H9 (cell line): ENCODE measurements around the gene WDR4. TPM values are rescaled to one million over a fixed set of nuclear protein-coding genes. Genes with fewer than 3 reads are reported as not detected.

Experiments used
- DNase-seq: peaks from one replicate; pipeline ENCODE4 v3.0.0-alpha.2; 2017
- H2AFZ ChIP-seq: one replicate; pipeline ENCODE4 v1.6.1; 2013; ENCODE audit warnings: mild to moderate bottlenecking, low read length, control low read depth, moderate library complexity
- H2AK5ac ChIP-seq: 2 replicates; pipeline ENCODE4 v1.6.1; 2013; ENCODE audit warnings: low read length, control low read depth, mixed read lengths; ENCODE audit not compliant: insufficient read length
- H2BK120ac ChIP-seq: one replicate; pipeline ENCODE4 v1.6.1; 2013; ENCODE audit warnings: low read depth, mild to moderate bottlenecking, low read length, control low read depth, inconsistent platforms; ENCODE audit not compliant: poor library complexity, severe bottlenecking
- H2BK12ac ChIP-seq: 2 replicates; pipeline ENCODE4 v1.6.1; 2013; ENCODE audit warnings: low read length, control low read depth, mixed read lengths, low read depth; ENCODE audit not compliant: insufficient read length
- H2BK15ac ChIP-seq: 2 replicates; pipeline ENCODE4 v1.6.1; 2013; ENCODE audit warnings: low read depth, low read length, control low read depth
- H2BK20ac ChIP-seq: one replicate; pipeline ENCODE4 v1.6.1; 2013; ENCODE audit warnings: low read depth, mild to moderate bottlenecking, low read length, control low read depth, inconsistent platforms; ENCODE audit not compliant: poor library complexity, severe bottlenecking
- H2BK5ac ChIP-seq: 2 replicates; pipeline ENCODE4 v1.6.1; 2013; ENCODE audit warnings: low read length, control low read depth, mixed read lengths; ENCODE audit not compliant: insufficient read length
- H3K14ac ChIP-seq: 2 replicates; pipeline ENCODE4 v1.6.1; 2013; ENCODE audit warnings: low read length, control low read depth; ENCODE audit not compliant: insufficient read depth
- H3K18ac ChIP-seq: 2 replicates; pipeline ENCODE4 v1.6.1; 2013; ENCODE audit warnings: low read depth, mild to moderate bottlenecking, mixed read lengths, low read length, control low read depth; ENCODE audit not compliant: insufficient read length
- H3K23ac ChIP-seq: 2 replicates; pipeline ENCODE4 v1.6.1; 2013; ENCODE audit warnings: low read length, control low read depth, mixed read lengths, low read depth; ENCODE audit not compliant: insufficient read length
- H3K23me2 ChIP-seq: 2 replicates; pipeline ENCODE4 v1.6.1; 2013; ENCODE audit warnings: low read depth, mild to moderate bottlenecking, mixed read lengths, low read length, control low read depth; ENCODE audit not compliant: insufficient read length, poor library complexity, severe bottlenecking
- H3K27ac ChIP-seq: 2 replicates; pipeline ENCODE4 v1.5.1; 2013; ENCODE audit warnings: low read length, control low read depth, mixed read lengths, low read depth; ENCODE audit not compliant: insufficient read length
- H3K27me3 ChIP-seq: 2 replicates; pipeline ENCODE4 v1.6.1; 2013; ENCODE audit warnings: low read length, control low read depth, inconsistent platforms; ENCODE audit not compliant: insufficient read depth
- H3K4ac ChIP-seq: 2 replicates; pipeline ENCODE4 v1.6.1; 2013; ENCODE audit warnings: low read depth, mild to moderate bottlenecking, control low read depth, inconsistent platforms, low read length, moderate library complexity
- H3K4me1 ChIP-seq: 2 replicates; pipeline ENCODE4 v1.6.1; 2013; ENCODE audit warnings: low read length, control low read depth, inconsistent platforms; ENCODE audit not compliant: insufficient read depth
- H3K4me2 ChIP-seq: 2 replicates; pipeline ENCODE4 v1.6.1; 2013; ENCODE audit warnings: low read length, control low read depth, mixed read lengths; ENCODE audit not compliant: insufficient read length, insufficient read depth
- H3K56ac ChIP-seq: 2 replicates; pipeline ENCODE4 v1.6.1; 2013; ENCODE audit warnings: low read depth, mild to moderate bottlenecking, mixed read lengths, low read length, control low read depth; ENCODE audit not compliant: insufficient read length
- H3K79me1 ChIP-seq: 2 replicates; pipeline ENCODE4 v1.6.1; 2013; ENCODE audit warnings: low read depth, mild to moderate bottlenecking, moderate library complexity, low read length, control low read depth, inconsistent platforms; ENCODE audit not compliant: insufficient read depth, poor library complexity, severe bottlenecking
- H3K79me2 ChIP-seq: 2 replicates; pipeline ENCODE4 v1.6.1; 2013; ENCODE audit warnings: low read length, control low read depth, inconsistent platforms; ENCODE audit not compliant: insufficient read depth
- H3K9ac ChIP-seq: 2 replicates; pipeline ENCODE4 v1.6.1; 2013; ENCODE audit warnings: low read length, control low read depth, mixed read lengths; ENCODE audit not compliant: insufficient read length; ENCODE audit errors: extremely low read depth
- H3K9me3 ChIP-seq: one replicate; pipeline ENCODE4 v1.6.1; 2013; ENCODE audit warnings: low read depth, low read length, inconsistent platforms; ENCODE audit not compliant: control insufficient read depth
- H3T11ph ChIP-seq: one replicate; pipeline ENCODE4 v1.6.1; 2013; ENCODE audit warnings: mild to moderate bottlenecking, low read length, control low read depth, inconsistent platforms
- H4K20me1 ChIP-seq: one replicate; pipeline ENCODE4 v1.6.1; 2013; ENCODE audit not compliant: control insufficient read depth, insufficient read length, insufficient read depth
- H4K5ac ChIP-seq: 2 replicates; pipeline ENCODE4 v1.6.1; 2013; ENCODE audit warnings: low read depth, mild to moderate bottlenecking, mixed read lengths, low read length, control low read depth; ENCODE audit not compliant: insufficient read length
- H4K8ac ChIP-seq: replicated peaks from 2 replicates; pipeline ENCODE4 v1.6.1; 2013; ENCODE audit warnings: low read length, control low read depth, mixed read lengths, low read depth; ENCODE audit not compliant: insufficient read length
- H4K91ac ChIP-seq: 2 replicates; pipeline ENCODE4 v1.6.1; 2013; ENCODE audit warnings: low read depth, mild to moderate bottlenecking, moderate library complexity, mixed read lengths, low read length, control low read depth; ENCODE audit not compliant: insufficient read length
- H3K27ac Mint-ChIP-seq, 3 experiments: 2 replicates in 2 of 3; 3 replicates in 1 of 3; pipeline ENCODE4 v1.8.0; 2020 to 2021; ENCODE audit warnings: mixed read lengths in 3 of 3, mild to moderate bottlenecking in 1 of 3, moderate library complexity in 1 of 3
- H3K27me3 Mint-ChIP-seq: 2 replicates; pipeline ENCODE4 v1.8.0; 2021; ENCODE audit warnings: low read depth, mild to moderate bottlenecking, moderate library complexity, mixed read lengths
- H3K36me3 Mint-ChIP-seq, 3 experiments: 2 replicates in 2 of 3; 3 replicates in 1 of 3; pipeline ENCODE4 v1.8.0; 2020 to 2021; ENCODE audit warnings: low read depth in 3 of 3, mixed read lengths in 3 of 3; ENCODE audit not compliant: insufficient read depth in 1 of 3
- H3K4me1 Mint-ChIP-seq, 2 experiments: 2 replicates each; pipeline ENCODE4 v1.8.0; 2020; ENCODE audit warnings: mixed read lengths in 2 of 2
- H3K4me3 Mint-ChIP-seq, 2 experiments: 2 replicates in 1 of 2; 3 replicates in 1 of 2; pipeline ENCODE4 v1.8.0; 2020 to 2021; ENCODE audit warnings: mild to moderate bottlenecking in 2 of 2, mixed read lengths in 2 of 2, moderate library complexity in 1 of 2
- H3K9me3 Mint-ChIP-seq, 2 experiments: 2 replicates in 1 of 2; 3 replicates in 1 of 2; pipeline ENCODE4 v1.8.0; 2020; ENCODE audit warnings: mild to moderate bottlenecking in 2 of 2, mixed read lengths in 2 of 2, moderate library complexity in 1 of 2
- WGBS: extraction: QIAGEN DNeasy Blood & Tissue Kit; methylation state at CpG from one replicate; pipeline ENCODE4 v1.1.7; 2013; ENCODE audit warnings: missing lambda C conversion rate, low lambda C conversion rate, mixed read lengths; ENCODE audit not compliant: insufficient read length; ENCODE audit errors: extremely low coverage; 5-methylcytosine and 5-hydroxymethylcytosine counted together
- total RNA-seq: library from RNA; stranded (reverse); gene quantifications from 2 replicates; pipeline ENCODE4 v1.2.1, GENCODE V29; 2021
- TF ChIP-seq, protein P1 (sequence below): fragments of 200-600 bp; sonication (generic); conservative IDR thresholded peaks from 3 replicates; pipeline ENCODE4 v1.8.0; 2021; ENCODE audit warnings: antibody characterized with exemption, mild to moderate bottlenecking

Gene WDR4
- total RNA-seq, 1 experiment from 2014 or later = 54.4 TPM

DNA sequence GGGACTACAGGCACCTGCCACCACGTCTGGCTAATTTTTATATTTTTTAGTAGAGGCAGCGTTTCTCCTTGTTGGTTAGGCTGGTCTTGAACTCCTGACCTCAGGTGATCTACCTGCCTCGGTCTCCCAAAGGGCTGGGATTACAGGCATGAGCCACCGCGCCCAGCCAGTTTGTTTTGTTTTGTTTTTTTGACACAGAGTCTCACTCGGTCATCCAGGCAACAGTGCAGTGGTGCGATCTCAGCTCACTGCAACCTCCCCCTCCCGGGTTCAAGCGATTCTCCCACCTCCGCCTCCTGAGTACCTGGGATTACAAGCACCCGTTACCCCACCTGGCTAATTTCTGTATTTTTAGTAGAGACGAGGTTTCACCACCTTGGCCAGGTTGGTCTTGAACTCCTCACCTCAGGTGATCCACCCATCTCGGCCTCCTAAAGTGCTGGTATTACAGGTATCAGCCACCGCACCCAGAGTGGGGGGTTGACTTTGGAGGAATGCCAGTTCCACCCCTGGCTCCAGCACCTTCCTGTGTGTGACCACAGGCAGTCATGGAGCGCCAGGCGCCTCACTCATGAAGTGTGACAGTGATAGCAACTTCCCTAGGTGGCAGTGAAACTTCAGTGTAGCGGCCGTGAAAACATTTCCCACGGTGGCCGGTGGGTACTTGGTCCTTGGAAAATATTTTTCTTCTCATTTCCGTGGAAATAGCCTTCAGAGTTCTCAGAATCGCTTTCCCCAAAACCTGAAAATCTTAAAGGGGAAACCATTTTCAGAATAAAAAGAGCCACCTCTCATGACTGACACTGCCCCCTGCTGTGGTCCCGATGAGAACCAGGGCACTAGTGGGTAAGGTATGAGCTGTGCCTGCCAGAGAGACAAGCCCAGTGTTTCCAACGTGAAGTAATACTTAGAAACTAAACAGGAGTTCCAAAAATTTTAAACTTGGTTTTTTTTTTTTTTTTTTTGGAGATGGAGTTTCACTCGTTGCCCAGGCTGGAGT, 48.6 kb downstream of the WDR4 start:
- H3K27me3 ChIP-seq = peaks cover 3% of the 10 kb centered on the region; the same call in 1 of the 2 replicates
- H3T11ph ChIP-seq = no peak overlapping the region
- H4K91ac ChIP-seq = no peak overlapping the region
- H2AK5ac ChIP-seq = no peak overlapping the region
- H2BK20ac ChIP-seq = no peak overlapping the region
- no peak overlapping the region for H2BK15ac ChIP-seq
- no peak overlapping the region for H2AFZ ChIP-seq
- no peak overlapping the region for H2BK5ac ChIP-seq
- H4K8ac ChIP-seq = no peak overlapping the region
- no peak overlapping the region for H3K18ac ChIP-seq
- H3K79me1 ChIP-seq = no peaks in the 10 kb centered on the region
- no peak for DNase-seq
- no peak overlapping the region for H3K4ac ChIP-seq
- no peak overlapping the region for H3K23ac ChIP-seq
- H3K27ac ChIP-seq = no peak overlapping the region
- H2BK12ac ChIP-seq = no peak overlapping the region
- H3K27ac Mint-ChIP-seq = no peak overlapping the region
- peaks cover 23 to 25% of the 10 kb centered on the region in 2 experiments; a peak in 4 of 5 replicates for H3K9me3 Mint-ChIP-seq
- no CpG with 5 or more reads among the region's 25 CpGs for WGBS
- H2BK120ac ChIP-seq = no peak overlapping the region
- no peak overlapping the region for H3K9ac ChIP-seq
- no peak overlapping the region for H3K56ac ChIP-seq
- H3K14ac ChIP-seq = no peak overlapping the region
- H3K4me1 Mint-ChIP-seq = peaks cover 12 to 15% of the 10 kb centered on the region in 2 experiments
- no peaks in the 10 kb centered on the region for H3K9me3 ChIP-seq
- no peaks in the 10 kb centered on the region for H4K20me1 ChIP-seq
- TF ChIP-seq, protein P1, sequence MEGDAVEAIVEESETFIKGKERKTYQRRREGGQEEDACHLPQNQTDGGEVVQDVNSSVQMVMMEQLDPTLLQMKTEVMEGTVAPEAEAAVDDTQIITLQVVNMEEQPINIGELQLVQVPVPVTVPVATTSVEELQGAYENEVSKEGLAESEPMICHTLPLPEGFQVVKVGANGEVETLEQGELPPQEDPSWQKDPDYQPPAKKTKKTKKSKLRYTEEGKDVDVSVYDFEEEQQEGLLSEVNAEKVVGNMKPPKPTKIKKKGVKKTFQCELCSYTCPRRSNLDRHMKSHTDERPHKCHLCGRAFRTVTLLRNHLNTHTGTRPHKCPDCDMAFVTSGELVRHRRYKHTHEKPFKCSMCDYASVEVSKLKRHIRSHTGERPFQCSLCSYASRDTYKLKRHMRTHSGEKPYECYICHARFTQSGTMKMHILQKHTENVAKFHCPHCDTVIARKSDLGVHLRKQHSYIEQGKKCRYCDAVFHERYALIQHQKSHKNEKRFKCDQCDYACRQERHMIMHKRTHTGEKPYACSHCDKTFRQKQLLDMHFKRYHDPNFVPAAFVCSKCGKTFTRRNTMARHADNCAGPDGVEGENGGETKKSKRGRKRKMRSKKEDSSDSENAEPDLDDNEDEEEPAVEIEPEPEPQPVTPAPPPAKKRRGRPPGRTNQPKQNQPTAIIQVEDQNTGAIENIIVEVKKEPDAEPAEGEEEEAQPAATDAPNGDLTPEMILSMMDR = no peak
- H3K4me1 ChIP-seq = peaks cover 4% of the 10 kb centered on the region; the same call in 1 of the 2 replicates
- H3K79me2 ChIP-seq = no peaks in the 10 kb centered on the region
- peaks cover 1 to 4% (median 4%) of the 10 kb centered on the region in 3 experiments; a peak in 4 of 7 replicates for H3K36me3 Mint-ChIP-seq
- no peak overlapping the region for H3K4me3 Mint-ChIP-seq
- no peak overlapping the region for H3K4me2 ChIP-seq
- no peaks in the 10 kb centered on the region for H3K23me2 ChIP-seq
- no peak overlapping the region for H4K5ac ChIP-seq
- H3K27me3 Mint-ChIP-seq = peaks cover 83% of the 10 kb centered on the region
